ENCODE results near the gene ARAP1. TPM values are rescaled to one million over a fixed set of nuclear protein-coding genes. Genes with fewer than 3 reads are reported as not detected.

ARAP1 gene
- total and polyA plus RNA-seq, 2 of the 8 experiments (the other 6 are each of a cell fraction or from before 2014, with no cell fraction given) = 25.7 to 61.6 TPM

GRCh38 chr11:72789493-72790131 lies 37.4 kb upstream of the ARAP1 start:
- CTCF ChIA-PET (ENCODE audit: partially characterized antibody) = interaction anchor here (0.6 to 2.7 kb wide), 13 partner anchors 14 to 396 kb away, joined by 3 to 13 read pairs (median 4); no protein-coding TSS in a partner anchor
- peak overlapping the region; percentile 44; the same call in 1 of the 2 replicates for H2BK5ac ChIP-seq (ENCODE audit: low read depth, low read length)
- H4K8ac ChIP-seq (ENCODE audit: extremely low read depth, insufficient read depth, low read length) = no peak overlapping the region; the same call in 1 of the 2 replicates
- H3K23me2 ChIP-seq (ENCODE audit: low read depth, low read length) = no peaks in the 10 kb centered on the region
- no peak overlapping the region for H3K56ac ChIP-seq (replicated peaks; ENCODE audit: insufficient read length, low read depth, low read length)
- H3K36me3 ChIP-seq (ENCODE audit: control insufficient read depth in 2 of 4, insufficient read depth in 4 of 4, low read length in 3 of 4) = no peaks in the 10 kb centered on the region
- no peak overlapping the region for H3K9ac ChIP-seq (replicated peaks in 1 of 4; ENCODE audit: extremely low read depth in 1 of 4, low read depth in 3 of 4, low read length in 3 of 4)
- no peak overlapping the region for H2BK15ac ChIP-seq (ENCODE audit: low read length)
- H3K18ac ChIP-seq (ENCODE audit: extremely low read depth, low read length) = no peak overlapping the region
- H2BK20ac ChIP-seq (ENCODE audit: low read length) = no peak overlapping the region
- H2BK120ac ChIP-seq (replicated peaks; ENCODE audit: low read depth, low read length) = no peak overlapping the region
- FAIRE-seq = no peak
- no peak overlapping the region for H2AK5ac ChIP-seq (ENCODE audit: low read depth, low read length)
- no peaks in the 10 kb centered on the region for H3K9me3 ChIP-seq (ENCODE audit: insufficient read depth in 2 of 2, low read depth in 1 of 2, low read length in 1 of 2)
- DNase-seq (ENCODE audit: low read depth in 1 of 2, low spot score in 2 of 2) = no peak
- H4K91ac ChIP-seq (replicated peaks; ENCODE audit: insufficient read length, low read length) = no peak overlapping the region
- 0 out of 2 replicates have a peak, but pooled peaks cover 2% of the 10 kb centered on the region for H3K79me1 ChIP-seq (ENCODE audit: low read depth, low read length)
- no peaks in the 10 kb centered on the region for H3K27me3 ChIP-seq (replicated peaks in 1 of 4; ENCODE audit: control insufficient read depth in 3 of 4, extremely low read depth in 1 of 4, insufficient read depth in 3 of 4, low read length in 3 of 4)
- no peak overlapping the region for H3K4me2 ChIP-seq (ENCODE audit: insufficient read depth in 1 of 2, low read depth in 2 of 2, low read length in 2 of 2)
- peaks cover 3 to 5% (median 4%) of the 10 kb centered on the region in 4 experiments; a peak in 6 of 7 replicates for H3K4me1 ChIP-seq (replicated peaks in 1 of 4; ENCODE audit: control insufficient read depth in 3 of 4, insufficient read depth in 4 of 4, low read length in 3 of 4)
- H2BK12ac ChIP-seq (ENCODE audit: low read depth, low read length) = no peak overlapping the region
- no peak overlapping the region for H2AFZ ChIP-seq (ENCODE audit: low read length)
- H3K4me3 ChIP-seq (ENCODE audit: extremely low read depth in 1 of 4, insufficient read depth in 2 of 4, low read depth in 3 of 4, low read length in 4 of 4) = no peak overlapping the region
- 84% methylated on average over 10 of the region's 10 CpGs; no CpG with 5 or more reads in 1 of the 2 experiments for WGBS, 2 experiments (ENCODE audit: extremely low coverage in 1 of 2, insufficient coverage in 1 of 2, insufficient read length in 1 of 2, insufficient replicate concordance in 2 of 2, low coverage in 1 of 2, low lambda C conversion rate in 2 of 2, missing lambda C conversion rate in 1 of 2)
- no peak overlapping the region for H4K5ac ChIP-seq (ENCODE audit: insufficient read length, low read depth, low read length)
- POLR2A ChIA-PET (ENCODE audit: partially characterized antibody) = interaction anchor here (1.1 to 1.4 kb wide), 3 partner anchors 9 to 23 kb away, joined by 3 to 4 read pairs (median 3); no protein-coding TSS in a partner anchor
- H3K4ac ChIP-seq (replicated peaks; ENCODE audit: insufficient read length, low read depth, low read length) = no peak overlapping the region
- H3K23ac ChIP-seq (ENCODE audit: insufficient read length) = no peak overlapping the region
- no peak for TF ChIP-seq KDM4A (IDR thresholded peaks at IDR 0.05; ENCODE audit: low read depth, low read length, severe bottlenecking)
- TF ChIP-seq HDAC2 (IDR thresholded peaks at IDR 0.05; ENCODE audit: borderline replicate concordance in 1 of 2, low read depth in 2 of 2, low read length in 2 of 2) = no peak
- TF ChIP-seq BACH1 (IDR thresholded peaks at IDR 0.05; ENCODE audit: low read length) = no peak
- TF ChIP-seq ATF3 (IDR thresholded peaks at IDR 0.05; ENCODE audit: insufficient read depth, low read depth, low read length) = no peak
- no peak for TF ChIP-seq CTBP2 (IDR thresholded peaks at IDR 0.05; ENCODE audit: borderline replicate concordance, insufficient read depth, insufficient read length, low read length)
- TF ChIP-seq SIX5 (IDR thresholded peaks at IDR 0.05; ENCODE audit: low read depth, low read length) = no peak
- no peak for TF ChIP-seq CBX5 (IDR thresholded peaks at IDR 0.05; ENCODE audit: low read depth, low read length)
- no peak for TF ChIP-seq KDM1A (IDR thresholded peaks at IDR 0.05; ENCODE audit: borderline replicate concordance, low read length)
- no peak for TF ChIP-seq CHD1 (IDR thresholded peaks at IDR 0.05; ENCODE audit: low read depth, low read length)
- H3K79me2 ChIP-seq (ENCODE audit: control insufficient read depth in 1 of 2, insufficient read depth in 2 of 2, low read length in 2 of 2) = no peaks in the 10 kb centered on the region
- H4K20me1 ChIP-seq (replicated peaks in 1 of 2; ENCODE audit: control insufficient read depth in 1 of 2, insufficient read depth in 2 of 2, low read length in 2 of 2) = no peaks in the 10 kb centered on the region
- H3K14ac ChIP-seq (ENCODE audit: insufficient read length) = no peak overlapping the region
- H3K27ac ChIP-seq (ENCODE audit: low read depth, low read length) = no peak overlapping the region

Measured in H1 (cell line).